Measurements from ENCODE around the gene KLK5. TPM values are rescaled to one million over a fixed set of nuclear protein-coding genes. Genes with fewer than 3 reads are reported as not detected.

KLK5 gene
- polyA plus RNA-seq, 2 of the 4 experiments (the other 2 are of a cell fraction): not detected

GRCh38 chr19:50894478-50895356 lies 58.1 kb downstream of the KLK5 start:
- H3K9me3 ChIP-seq: peaks cover 3% of the 10 kb centered on the region; the same call in 1 of the 3 replicates
- POLR2A ChIA-PET: no interaction called here
- FAIRE-seq (no peak), DNase-seq (ENCODE audit: low read depth in 1 of 2, low spot score in 1 of 2) (no peak), ATAC-seq (no peak)
- WGBS (ENCODE audit: missing lambda C conversion rate): 29% methylated on average over 10 of the region's 10 CpGs
- H3K4me3 ChIP-seq: no peak overlapping the region
- TF ChIP-seq SMC3 (IDR thresholded peaks at IDR 0.05): no peak
- TF ChIP-seq POLR2A (IDR thresholded peaks at IDR 0.05; ENCODE audit: low read length): no peak
- no peak for TF ChIP-seq CEBPB (IDR thresholded peaks at IDR 0.05)
- TF ChIP-seq POLR2AphosphoS2 (conservative IDR thresholded peaks at IDR 0.05; ENCODE audit: low read length): no peak
- TF ChIP-seq HOXB5 (CRISPR knock-in tag; IDR thresholded peaks at IDR 0.05): no peak
- TF ChIP-seq, protein P1, sequence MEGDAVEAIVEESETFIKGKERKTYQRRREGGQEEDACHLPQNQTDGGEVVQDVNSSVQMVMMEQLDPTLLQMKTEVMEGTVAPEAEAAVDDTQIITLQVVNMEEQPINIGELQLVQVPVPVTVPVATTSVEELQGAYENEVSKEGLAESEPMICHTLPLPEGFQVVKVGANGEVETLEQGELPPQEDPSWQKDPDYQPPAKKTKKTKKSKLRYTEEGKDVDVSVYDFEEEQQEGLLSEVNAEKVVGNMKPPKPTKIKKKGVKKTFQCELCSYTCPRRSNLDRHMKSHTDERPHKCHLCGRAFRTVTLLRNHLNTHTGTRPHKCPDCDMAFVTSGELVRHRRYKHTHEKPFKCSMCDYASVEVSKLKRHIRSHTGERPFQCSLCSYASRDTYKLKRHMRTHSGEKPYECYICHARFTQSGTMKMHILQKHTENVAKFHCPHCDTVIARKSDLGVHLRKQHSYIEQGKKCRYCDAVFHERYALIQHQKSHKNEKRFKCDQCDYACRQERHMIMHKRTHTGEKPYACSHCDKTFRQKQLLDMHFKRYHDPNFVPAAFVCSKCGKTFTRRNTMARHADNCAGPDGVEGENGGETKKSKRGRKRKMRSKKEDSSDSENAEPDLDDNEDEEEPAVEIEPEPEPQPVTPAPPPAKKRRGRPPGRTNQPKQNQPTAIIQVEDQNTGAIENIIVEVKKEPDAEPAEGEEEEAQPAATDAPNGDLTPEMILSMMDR (IDR thresholded peaks at IDR 0.05): no peak
- TF ChIP-seq RCOR1 (IDR thresholded peaks at IDR 0.05; ENCODE audit: low read depth, low read length): no peak
- TF ChIP-seq TFCP2L1 (CRISPR knock-in tag; IDR thresholded peaks at IDR 0.05): no peak
- TF ChIP-seq, protein P2, sequence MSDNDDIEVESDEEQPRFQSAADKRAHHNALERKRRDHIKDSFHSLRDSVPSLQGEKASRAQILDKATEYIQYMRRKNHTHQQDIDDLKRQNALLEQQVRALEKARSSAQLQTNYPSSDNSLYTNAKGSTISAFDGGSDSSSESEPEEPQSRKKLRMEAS (IDR thresholded peaks at IDR 0.05): no peak
- CTCF ChIA-PET: interaction anchor here (0.8 to 3.5 kb wide), 6 partner anchors 11 to 111 kb away, joined by 3 to 17 read pairs (median 6); no protein-coding TSS in a partner anchor
- H3K4me2 ChIP-seq: no peak overlapping the region
- no peak overlapping the region for H3K27ac ChIP-seq
- H3K4me1 ChIP-seq: peaks cover 16% of the 10 kb centered on the region; the same call in 2 of the 3 replicates

Other genes with a start within 250 kb of the KLK5 start
- 0.01 and 0.04 TPM in 2 replicates for gene SHANK1, start 233.2 kb downstream of the KLK5 start, polyA plus RNA-seq (2011; rRNA removed)
- 0.07 to 0.17 TPM (median 0.09 TPM) in 3 replicates for gene SHANK1, start 233.2 kb downstream of the KLK5 start, polyA plus RNA-seq (2017; fragmentation: RNase III; extraction: RNeasy Plus Mini Kit Qiagen cat#74134 plus additional on column Dnase treatment)
- gene CLEC11A, start 229.7 kb downstream of the KLK5 start, polyA plus RNA-seq (2011; rRNA removed): 1.4 and 1.5 TPM in 2 replicates
- 5.0 to 6.4 TPM (median 6.2 TPM) in 3 replicates for gene CLEC11A, start 229.7 kb downstream of the KLK5 start, polyA plus RNA-seq (2017; fragmentation: RNase III; extraction: RNeasy Plus Mini Kit Qiagen cat#74134 plus additional on column Dnase treatment)
- gene GPR32, start 182.6 kb downstream of the KLK5 start, polyA plus RNA-seq (2011; rRNA removed): not detected in 2 replicates
- gene GPR32, start 182.6 kb downstream of the KLK5 start, polyA plus RNA-seq (2017; fragmentation: RNase III; extraction: RNeasy Plus Mini Kit Qiagen cat#74134 plus additional on column Dnase treatment): not detected in 3 replicates
- gene ACP4, start 162.6 kb downstream of the KLK5 start, polyA plus RNA-seq (2011; rRNA removed): not detected in 2 replicates
- not detected in 3 replicates for gene ACP4, start 162.6 kb downstream of the KLK5 start, polyA plus RNA-seq (2017; fragmentation: RNase III; extraction: RNeasy Plus Mini Kit Qiagen cat#74134 plus additional on column Dnase treatment)
- 0.25 and 0.30 TPM in 2 replicates for gene KLK1, start 129.3 kb downstream of the KLK5 start, polyA plus RNA-seq (2011; rRNA removed)
- not detected in 3 replicates for gene KLK1, start 129.3 kb downstream of the KLK5 start, polyA plus RNA-seq (2017; fragmentation: RNase III; extraction: RNeasy Plus Mini Kit Qiagen cat#74134 plus additional on column Dnase treatment)
- gene KLK15, start 119.5 kb downstream of the KLK5 start, polyA plus RNA-seq (2011; rRNA removed): not detected in 2 replicates
- gene KLK15, start 119.5 kb downstream of the KLK5 start, polyA plus RNA-seq (2017; fragmentation: RNase III; extraction: RNeasy Plus Mini Kit Qiagen cat#74134 plus additional on column Dnase treatment): not detected in 3 replicates
- not detected in 2 replicates for gene KLK3, start 98.1 kb downstream of the KLK5 start, polyA plus RNA-seq (2011; rRNA removed)
- gene KLK3, start 98.1 kb downstream of the KLK5 start, polyA plus RNA-seq (2017; fragmentation: RNase III; extraction: RNeasy Plus Mini Kit Qiagen cat#74134 plus additional on column Dnase treatment): not detected in 3 replicates
- gene KLK2, start 79.6 kb downstream of the KLK5 start, polyA plus RNA-seq (2011; rRNA removed): 0.42 and 0.49 TPM in 2 replicates
- 0.14 to 0.36 TPM (median 0.21 TPM) in 3 replicates for gene KLK2, start 79.6 kb downstream of the KLK5 start, polyA plus RNA-seq (2017; fragmentation: RNase III; extraction: RNeasy Plus Mini Kit Qiagen cat#74134 plus additional on column Dnase treatment)
- not detected in 2 replicates for gene KLK4, start 41.6 kb downstream of the KLK5 start, polyA plus RNA-seq (2011; rRNA removed)
- not detected in 3 replicates for gene KLK4, start 41.6 kb downstream of the KLK5 start, polyA plus RNA-seq (2017; fragmentation: RNase III; extraction: RNeasy Plus Mini Kit Qiagen cat#74134 plus additional on column Dnase treatment)
- gene KLK6, start 16.6 kb upstream of the KLK5 start, polyA plus RNA-seq (2011; rRNA removed): 0.13 TPM in 2 replicates
- gene KLK6, start 16.6 kb upstream of the KLK5 start, polyA plus RNA-seq (2017; fragmentation: RNase III; extraction: RNeasy Plus Mini Kit Qiagen cat#74134 plus additional on column Dnase treatment): not detected in 3 replicates
- not detected in 2 replicates for gene KLK7, start 30.9 kb upstream of the KLK5 start, polyA plus RNA-seq (2011; rRNA removed)
- not detected in 3 replicates for gene KLK7, start 30.9 kb upstream of the KLK5 start, polyA plus RNA-seq (2017; fragmentation: RNase III; extraction: RNeasy Plus Mini Kit Qiagen cat#74134 plus additional on column Dnase treatment)
- gene KLK8, start 48.6 kb upstream of the KLK5 start, polyA plus RNA-seq (2011; rRNA removed): not detected in 2 replicates
- not detected in 3 replicates for gene KLK8, start 48.6 kb upstream of the KLK5 start, polyA plus RNA-seq (2017; fragmentation: RNase III; extraction: RNeasy Plus Mini Kit Qiagen cat#74134 plus additional on column Dnase treatment)
- 0.18 and 0.33 TPM in 2 replicates for gene KLK10, start 66.7 kb upstream of the KLK5 start, polyA plus RNA-seq (2011; rRNA removed)
- gene KLK10, start 66.7 kb upstream of the KLK5 start, polyA plus RNA-seq (2017; fragmentation: RNase III; extraction: RNeasy Plus Mini Kit Qiagen cat#74134 plus additional on column Dnase treatment): 0.05 TPM in 1 of 3 replicates, not detected in the others
- not detected in 2 replicates for gene KLK11, start 73.6 kb upstream of the KLK5 start, polyA plus RNA-seq (2011; rRNA removed)
- gene KLK11, start 73.6 kb upstream of the KLK5 start, polyA plus RNA-seq (2017; fragmentation: RNase III; extraction: RNeasy Plus Mini Kit Qiagen cat#74134 plus additional on column Dnase treatment): not detected in 3 replicates
- gene KLK12, start 82.0 kb upstream of the KLK5 start, polyA plus RNA-seq (2011; rRNA removed): not detected in 2 replicates
- gene KLK12, start 82.0 kb upstream of the KLK5 start, polyA plus RNA-seq (2017; fragmentation: RNase III; extraction: RNeasy Plus Mini Kit Qiagen cat#74134 plus additional on column Dnase treatment): not detected in 3 replicates
- gene KLK13, start 112.1 kb upstream of the KLK5 start, polyA plus RNA-seq (2011; rRNA removed): not detected in 2 replicates
- 0.09 TPM in 1 of 3 replicates, not detected in the others for gene KLK13, start 112.1 kb upstream of the KLK5 start, polyA plus RNA-seq (2017; fragmentation: RNase III; extraction: RNeasy Plus Mini Kit Qiagen cat#74134 plus additional on column Dnase treatment)
- gene KLK14, start 129.8 kb upstream of the KLK5 start, polyA plus RNA-seq (2011; rRNA removed): 0.14 and 0.22 TPM in 2 replicates
- gene KLK14, start 129.8 kb upstream of the KLK5 start, polyA plus RNA-seq (2017; fragmentation: RNase III; extraction: RNeasy Plus Mini Kit Qiagen cat#74134 plus additional on column Dnase treatment): 0.22 to 0.44 TPM in 2 of 3 replicates, not detected in the other
- 4.1 and 4.5 TPM in 2 replicates for gene CTU1, start 155.4 kb upstream of the KLK5 start, polyA plus RNA-seq (2011; rRNA removed)
- 7.0 to 7.4 TPM (median 7.3 TPM) in 3 replicates for gene CTU1, start 155.4 kb upstream of the KLK5 start, polyA plus RNA-seq (2017; fragmentation: RNase III; extraction: RNeasy Plus Mini Kit Qiagen cat#74134 plus additional on column Dnase treatment)
- gene SIGLEC9, start 171.9 kb upstream of the KLK5 start, polyA plus RNA-seq (2011; rRNA removed): not detected in 2 replicates
- not detected in 3 replicates for gene SIGLEC9, start 171.9 kb upstream of the KLK5 start, polyA plus RNA-seq (2017; fragmentation: RNase III; extraction: RNeasy Plus Mini Kit Qiagen cat#74134 plus additional on column Dnase treatment)
- gene SIGLEC7, start 189.3 kb upstream of the KLK5 start, polyA plus RNA-seq (2011; rRNA removed): not detected in 2 replicates
- not detected in 3 replicates for gene SIGLEC7, start 189.3 kb upstream of the KLK5 start, polyA plus RNA-seq (2017; fragmentation: RNase III; extraction: RNeasy Plus Mini Kit Qiagen cat#74134 plus additional on column Dnase treatment)